ENCODE data around the gene AQP12B.

DNA sequence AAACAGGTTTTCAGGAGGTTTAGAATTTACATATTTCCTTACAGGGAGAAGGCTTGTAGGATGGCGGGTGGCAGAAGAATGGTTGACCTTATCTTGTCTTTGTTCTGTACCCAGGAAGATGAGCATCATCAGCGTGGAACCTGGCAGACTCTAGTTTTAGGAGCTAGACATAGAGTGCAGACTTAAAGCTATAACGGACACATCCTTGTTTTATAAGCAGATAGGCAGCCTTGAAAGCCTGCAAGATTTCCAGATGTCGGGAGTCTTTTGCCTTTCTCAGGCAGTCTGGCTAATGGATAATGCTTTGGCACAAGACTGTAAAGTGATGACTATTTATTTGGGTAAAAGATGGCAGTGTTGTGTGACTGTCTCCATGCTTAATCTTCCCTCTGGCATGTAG is 11.7 kb downstream of the AQP12B start:
- TF ChIP-seq TAF1 (IDR thresholded peaks at IDR 0.05; ENCODE audit: low read depth, low read length): no peak
- no peak for TF ChIP-seq POLR2A (IDR thresholded peaks at IDR 0.05; ENCODE audit: low read depth, low read length)
- no peak for TF ChIP-seq POLR2AphosphoS5 (IDR thresholded peaks at IDR 0.05; ENCODE audit: low read depth, low read length)
- no peak for TF ChIP-seq SPI1 (IDR thresholded peaks at IDR 0.05; ENCODE audit: low read depth, low read length)
- no peak for TF ChIP-seq POU2F2 (IDR thresholded peaks at IDR 0.05; ENCODE audit: low read depth, low read length)

Data from GM12891 (cell line).